NCI-H2171 treated with DMSO at 0.1 percent for 48 hours (cell line): ENCODE measurements around the gene C2orf74.
"Not testable (repeated sequence)": the region's sequence is repeated elsewhere in the genome, so short reads cannot be mapped to it uniquely, and the experiment has no call there.

Source experiments
- DNase-seq: peaks from one replicate; lab custom pipeline; 2025; lab: John Stamatoyannopoulos, UW

The C2orf74 gene

GRCh38 chr2:61161888-61162287 lies at the start of gene C2orf74:
Gene C2orf74 (plus strand): TSS chr2:61162188. CDS start chr2:61162515, 327 bp downstream.
- no peak for DNase-seq

- no peak for DNase-seq
These were observed 47.8 kb upstream of the C2orf74 start for GRCh38 chr2:61114147-61114546.

GRCh38 chr2:61116302-61116701 lies 45.7 kb upstream of the C2orf74 start:
- no peak for DNase-seq

GRCh38 chr2:61117534-61117933 lies 44.5 kb upstream of the C2orf74 start:
- DNase-seq, result no peak

GRCh38 chr2:61125123-61125710 lies 36.8 kb upstream of the C2orf74 start:
- no peak for DNase-seq

- DNase-seq, result no peak
These were observed 36.2 kb upstream of the C2orf74 start for GRCh38 chr2:61125798-61126197.

- not testable (repeated sequence) for DNase-seq
These were observed 33.9 kb upstream of the C2orf74 start for GRCh38 chr2:61128122-61128521.

- DNase-seq, result no peak
These were observed 27.8 kb upstream of the C2orf74 start for GRCh38 chr2:61134141-61134540.

- DNase-seq, result no peak
These were observed 26.5 kb upstream of the C2orf74 start for GRCh38 chr2:61135510-61135909.

- DNase-seq, result no peak
These were observed 23.1 kb upstream of the C2orf74 start for GRCh38 chr2:61138859-61139258.

GRCh38 chr2:61141151-61141550 lies 20.8 kb upstream of the C2orf74 start:
- DNase-seq, result no peak

GRCh38 chr2:61144697-61145268 lies 17.2 kb upstream of the C2orf74 start:
- DNase-seq, result peak; percentile 98

- no peak for DNase-seq
These were observed 16.0 kb upstream of the C2orf74 start for GRCh38 chr2:61145990-61146389.

GRCh38 chr2:61148091-61148490 lies 13.9 kb upstream of the C2orf74 start:
- not testable (repeated sequence) for DNase-seq

- no peak for DNase-seq
These were observed 12.9 kb upstream of the C2orf74 start for GRCh38 chr2:61149074-61149473.

- DNase-seq, result no peak
These were observed 10.6 kb upstream of the C2orf74 start for GRCh38 chr2:61151436-61151835.

GRCh38 chr2:61157371-61158003 lies 4.5 kb upstream of the C2orf74 start:
- DNase-seq, result no peak

GRCh38 chr2:61158356-61158955 lies 3.5 kb upstream of the C2orf74 start:
- DNase-seq, result no peak

- no peak for DNase-seq
These were observed 733 bp downstream of the C2orf74 start for GRCh38 chr2:61162721-61163120.

GRCh38 chr2:61165082-61165481 lies 3.1 kb downstream of the C2orf74 start:
- DNase-seq, result not testable (repeated sequence)

- DNase-seq, result no peak
These were observed 4.0 kb downstream of the C2orf74 start for GRCh38 chr2:61165946-61166345.

GRCh38 chr2:61167579-61167978 lies 5.6 kb downstream of the C2orf74 start:
- no peak for DNase-seq

GRCh38 chr2:61172671-61173070 lies 10.7 kb downstream of the C2orf74 start:
- no peak for DNase-seq
